ENCODE data around the gene GRIP2. TPM values are rescaled to one million over a fixed set of nuclear protein-coding genes. Genes with fewer than 3 reads are reported as not detected.

GRIP2 gene
- total RNA-seq, 1 donor from 2014 or later, result 39.3 TPM

Other genes with a start within 250 kb of the GRIP2 start
- 14.3 TPM for gene SLC6A6, start 137.7 kb downstream of the GRIP2 start, total RNA-seq
- 9.7 TPM for gene CCDC174, start 111.4 kb upstream of the GRIP2 start, total RNA-seq
- not detected for gene C3orf20, start 134.8 kb upstream of the GRIP2 start, total RNA-seq